Chondrocyte (in vitro differentiated cells): ENCODE data around the gene PCCB. TPM values are rescaled to one million over a fixed set of nuclear protein-coding genes. Genes with fewer than 3 reads are reported as not detected.
"Not testable (repeated sequence)": the region's sequence is repeated elsewhere in the genome, so short reads cannot be mapped to it uniquely, and the experiment has no call there.

Experiments used
- DNase-seq: peaks from one replicate; pipeline ENCODE4 v3.0.0; 2021; ENCODE audit warnings: mixed read lengths, low spot score
- H3K27ac Mint-ChIP-seq: one replicate; pipeline ENCODE4 v1.8.0; 2021; ENCODE audit warnings: mild to moderate bottlenecking, moderate library complexity, mixed read lengths; ENCODE audit not compliant: unreplicated experiment
- H3K27me3 Mint-ChIP-seq: 2 replicates; pipeline ENCODE4 v1.8.0; 2021; ENCODE audit warnings: low read depth, mixed read lengths
- H3K36me3 Mint-ChIP-seq: 2 replicates; pipeline ENCODE4 v1.8.0; 2021; ENCODE audit warnings: low read depth, mixed read lengths
- H3K4me1 Mint-ChIP-seq: 2 replicates; pipeline ENCODE4 v1.8.0; 2021; ENCODE audit warnings: low read depth, mild to moderate bottlenecking, mixed read lengths
- H3K4me3 Mint-ChIP-seq: one replicate; pipeline ENCODE4 v1.8.0; 2021; ENCODE audit warnings: mild to moderate bottlenecking, moderate library complexity, mixed read lengths; ENCODE audit not compliant: unreplicated experiment
- H3K9me3 Mint-ChIP-seq: 2 replicates; pipeline ENCODE4 v1.8.0; 2021; ENCODE audit warnings: low read depth, mixed read lengths
- CTCF ChIP-seq: fragments of 200-600 bp; sonication (generic); IDR thresholded peaks from 2 replicates; pipeline ENCODE4 v1.5.0; 2021; ENCODE audit warnings: antibody characterized with exemption, mild to moderate bottlenecking, moderate library complexity
- total RNA-seq: library from RNA; stranded (reverse); gene quantifications from 3 replicates; pipeline ENCODE4 v1.2.1, GENCODE V29; 2021

PCCB gene
- total RNA-seq, 1 donor from 2014 or later, result 31.1 TPM

DNA sequence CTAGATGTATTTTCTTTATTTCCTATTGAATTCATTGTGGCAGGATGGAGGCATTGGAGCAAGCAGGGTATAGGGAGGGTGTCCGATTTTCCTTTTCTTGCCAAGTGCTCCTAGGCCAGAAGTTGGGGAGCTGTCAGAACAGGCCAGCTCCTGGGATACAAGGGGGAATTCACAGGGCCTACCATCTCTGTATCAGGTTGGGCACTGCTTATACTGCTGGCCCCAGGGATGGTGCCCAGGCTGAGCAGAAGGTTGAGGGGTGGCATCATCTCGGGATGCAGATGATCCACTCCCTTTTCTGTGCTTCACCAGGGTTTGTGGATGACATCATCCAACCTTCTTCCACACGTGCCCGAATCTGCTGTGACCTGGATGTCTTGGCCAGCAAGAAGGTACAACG lies 79.5 kb downstream of the PCCB start:
- H3K27me3 Mint-ChIP-seq, result no peaks in the 10 kb centered on the region
- peaks cover 21% of the 10 kb centered on the region for H3K36me3 Mint-ChIP-seq
- no peaks in the 10 kb centered on the region for H3K9me3 Mint-ChIP-seq
- H3K4me1 Mint-ChIP-seq, result peaks cover 20% of the 10 kb centered on the region
- no peak for DNase-seq
- no peak overlapping the region for H3K27ac Mint-ChIP-seq
- H3K4me3 Mint-ChIP-seq, result no peak overlapping the region
- no peak for TF ChIP-seq CTCF

- TF ChIP-seq CTCF, result no peak
- no peak overlapping the region for H3K4me3 Mint-ChIP-seq
- H3K4me1 Mint-ChIP-seq, result peaks cover 23% of the 10 kb centered on the region
- no peak overlapping the region for H3K27ac Mint-ChIP-seq
- H3K27me3 Mint-ChIP-seq, result no peaks in the 10 kb centered on the region
- H3K36me3 Mint-ChIP-seq, result peaks cover 20% of the 10 kb centered on the region
- no peak for DNase-seq
- no peaks in the 10 kb centered on the region for H3K9me3 Mint-ChIP-seq
These were observed 80.8 kb downstream of the PCCB start for GRCh38 chr3:136330900-136331299.

DNA sequence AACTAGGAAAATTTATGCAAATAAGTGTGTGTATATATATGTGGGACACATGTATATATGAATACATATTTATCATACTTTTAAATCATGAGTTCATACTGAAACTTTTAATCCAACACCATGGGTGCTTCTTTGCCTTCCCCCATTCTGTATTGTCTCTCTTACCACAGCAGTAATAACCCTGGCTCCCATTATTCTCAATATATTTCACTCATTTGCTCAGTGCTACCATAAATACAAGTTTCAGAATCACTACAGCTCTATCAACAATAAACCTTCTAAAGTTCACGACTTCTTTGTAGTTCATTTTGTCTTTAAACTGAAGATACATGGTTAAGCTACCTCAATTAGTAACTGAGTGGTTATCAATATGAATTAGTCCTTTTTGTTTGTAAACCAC lies 82.2 kb downstream of the PCCB start:
- no peak overlapping the region for H3K4me3 Mint-ChIP-seq
- H3K9me3 Mint-ChIP-seq, result no peaks in the 10 kb centered on the region
- no peaks in the 10 kb centered on the region for H3K27me3 Mint-ChIP-seq
- peaks cover 12% of the 10 kb centered on the region for H3K36me3 Mint-ChIP-seq
- DNase-seq, result no peak
- H3K27ac Mint-ChIP-seq, result peak overlapping the region; percentile 84
- no peak for TF ChIP-seq CTCF
- H3K4me1 Mint-ChIP-seq, result peaks cover 34% of the 10 kb centered on the region

DNA sequence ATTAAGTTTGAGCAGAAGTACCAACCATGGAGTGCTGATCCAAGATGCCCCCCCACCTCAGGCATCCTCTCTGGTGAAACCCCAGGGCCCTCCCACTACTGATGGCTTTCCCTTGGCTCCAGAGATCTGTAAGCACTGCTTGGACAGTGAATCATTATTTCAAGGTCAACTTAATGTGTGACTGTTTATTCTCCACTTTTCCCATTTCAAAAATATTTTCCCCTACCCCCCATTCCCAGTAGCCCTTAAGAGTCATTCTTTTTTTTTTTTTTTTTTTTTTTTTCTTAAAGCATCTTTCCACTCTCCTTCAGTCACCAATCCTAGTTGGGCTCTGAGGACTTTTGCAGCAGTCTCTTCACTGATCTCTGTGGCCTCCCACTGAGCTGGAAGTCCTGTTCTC lies 82.6 kb downstream of the PCCB start:
- Mint-ChIP-seq H3K4me1 (peaks cover 36% of the 10 kb centered on the region), H3K27me3 (no peaks in the 10 kb centered on the region), H3K36me3 (peaks cover 13% of the 10 kb centered on the region), H3K27ac (peak overlapping the region; percentile 84), H3K9me3 (no peaks in the 10 kb centered on the region), H3K4me3 (no peak overlapping the region)
- DNase-seq, result no peak
- no peak for TF ChIP-seq CTCF

DNA sequence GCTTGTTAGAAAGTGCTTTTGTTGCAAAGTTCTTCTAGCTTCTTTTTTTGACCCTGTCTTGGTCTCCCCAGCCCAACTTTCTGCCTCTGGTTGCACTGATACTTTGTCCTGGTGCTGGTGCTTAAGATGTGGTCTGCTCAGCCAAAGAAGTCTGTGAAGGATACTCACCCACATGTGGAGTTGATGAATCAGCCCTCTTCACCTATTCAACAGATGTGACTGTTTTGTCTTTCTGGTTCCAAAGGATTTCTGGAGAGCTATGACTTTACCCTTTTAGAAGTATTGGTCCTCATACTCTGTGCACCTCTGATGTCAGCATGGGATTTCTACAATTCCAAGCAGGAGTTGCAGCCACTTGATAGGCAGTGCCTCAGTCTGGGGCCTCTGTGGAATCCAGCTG lies 84.1 kb downstream of the PCCB start:
- H3K27ac Mint-ChIP-seq, result no peak overlapping the region
- H3K36me3 Mint-ChIP-seq, result peaks cover 17% of the 10 kb centered on the region

DNA sequence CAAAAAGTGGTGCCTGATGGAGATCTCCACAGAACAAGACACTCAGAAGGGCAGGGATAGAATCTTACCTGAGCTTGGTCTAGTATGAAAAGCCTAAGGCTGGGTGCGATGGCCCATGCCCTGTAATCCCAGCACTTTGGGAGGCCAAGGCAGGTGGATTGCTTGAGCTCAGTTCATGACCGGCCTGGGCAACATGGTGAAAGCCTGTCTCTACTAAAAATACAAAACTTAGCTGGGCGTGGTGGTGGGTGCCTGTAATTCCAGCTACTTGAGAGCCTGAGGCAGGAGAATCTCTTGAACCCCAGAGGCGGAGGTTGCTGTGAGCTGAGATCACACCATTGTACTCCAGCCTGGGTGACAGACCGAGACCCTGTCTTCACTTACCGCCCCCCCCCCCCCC lies 84.6 kb downstream of the PCCB start:
- Mint-ChIP-seq H3K4me1 (peaks cover 40% of the 10 kb centered on the region), H3K36me3 (peaks cover 17% of the 10 kb centered on the region)
- H3K4me3 Mint-ChIP-seq, H3K27ac Mint-ChIP-seq, DNase-seq, H3K9me3 Mint-ChIP-seq, H3K27me3 Mint-ChIP-seq: not testable (repeated sequence)

More for the DNA sequence above, 84.1 kb downstream of the PCCB start:
- H3K4me1 Mint-ChIP-seq, result peaks cover 40% of the 10 kb centered on the region
- H3K27me3 Mint-ChIP-seq, result no peaks in the 10 kb centered on the region
- TF ChIP-seq CTCF, result no peak
- no peak for DNase-seq
- no peak overlapping the region for H3K4me3 Mint-ChIP-seq
- H3K9me3 Mint-ChIP-seq, result no peaks in the 10 kb centered on the region
